Measurements from ENCODE around the gene TUFM.
"Not testable (repeated sequence)": the region's sequence is repeated elsewhere in the genome, so short reads cannot be mapped to it uniquely, and the experiment has no call there.

TUFM gene

DNA sequence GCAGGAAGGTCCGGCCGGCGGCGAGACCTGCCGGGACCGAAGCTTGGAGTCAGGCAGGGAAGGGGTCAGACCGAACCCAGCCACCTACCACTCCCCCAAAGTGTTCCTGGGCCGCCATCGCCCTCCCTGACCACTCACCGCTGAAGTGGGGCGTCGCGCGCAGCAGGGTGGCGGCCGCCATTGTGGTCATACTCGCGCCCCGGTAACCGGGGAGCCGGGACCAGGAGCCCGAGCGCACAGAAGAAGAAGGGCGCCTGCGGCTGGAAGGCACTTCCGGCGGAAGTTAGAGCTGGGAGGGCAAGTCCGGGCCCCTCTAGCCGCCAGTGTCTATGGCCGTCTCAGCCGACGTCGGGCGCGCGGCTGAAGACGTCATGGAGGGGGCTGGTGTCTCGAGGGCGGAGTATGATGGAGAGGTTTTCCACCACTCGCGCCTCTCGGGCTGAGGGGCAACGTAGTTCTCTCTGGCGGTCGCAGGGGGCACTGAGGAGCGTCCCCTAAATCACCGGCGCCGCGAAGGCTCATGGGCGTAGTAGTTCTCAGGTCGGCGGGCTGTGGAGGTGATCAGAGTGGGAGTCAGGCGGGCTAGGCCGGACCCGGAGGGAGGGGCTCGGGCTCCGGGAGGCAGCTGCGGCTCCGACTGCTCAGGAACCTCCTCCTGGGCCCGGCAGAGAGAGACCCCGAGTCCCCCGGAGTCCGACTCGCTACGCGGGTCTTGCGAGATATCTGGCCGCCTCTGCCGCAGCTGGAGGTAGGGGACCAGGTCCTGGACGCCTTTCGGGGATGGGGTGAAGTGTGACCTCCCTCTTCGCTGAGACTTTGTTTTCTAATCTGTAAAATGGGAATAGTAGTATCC lies at the start of gene TUFM:
Gene TUFM, minus strand, starts transcription at position 269 of the 853 bp plus-strand sequence. Its CDS starts 79 bp downstream, at position 190.
- DNase-seq (ENCODE audit: low read depth, low spot score), result peak; percentile 95

DNA sequence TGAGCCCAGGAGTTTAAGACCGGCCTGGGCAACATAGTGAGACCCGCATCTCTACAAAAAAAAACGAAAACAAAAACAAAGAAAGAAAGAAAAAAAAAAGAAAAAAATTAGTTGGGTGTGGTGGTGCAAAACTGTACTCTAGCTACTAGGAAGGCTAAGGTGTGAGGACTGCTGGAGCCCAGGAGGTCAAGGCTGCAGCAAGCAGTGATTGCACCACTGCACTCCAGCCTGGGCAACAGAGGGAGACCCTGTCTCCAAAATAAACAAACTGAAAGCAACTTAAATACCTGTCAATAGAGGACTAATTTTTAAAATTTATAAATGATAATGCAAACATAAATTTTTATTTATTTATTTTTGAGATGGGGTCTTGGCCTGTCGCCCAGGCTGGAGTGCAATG lies 49.5 kb upstream of the TUFM start:
- DNase-seq (ENCODE audit: low read depth, low spot score), result no peak

DNA sequence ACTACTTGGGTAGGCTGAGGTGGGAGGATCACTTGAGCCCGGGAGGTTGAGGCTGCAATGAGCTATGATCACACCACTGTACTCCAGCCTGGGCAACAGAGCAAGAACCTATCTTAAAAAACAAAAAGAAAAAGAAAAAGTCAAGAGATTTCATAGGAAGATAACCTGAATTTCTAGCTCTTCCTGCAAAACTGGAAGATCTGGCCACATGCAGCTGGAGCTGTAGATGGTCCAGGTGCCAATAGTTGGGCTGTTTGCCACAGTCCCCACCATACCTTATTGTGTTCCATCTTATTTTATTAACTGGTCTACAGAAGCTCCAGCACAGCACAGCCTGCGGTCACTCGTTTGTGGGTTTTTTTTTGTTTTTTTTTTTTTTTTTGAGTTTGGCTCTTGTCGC lies 47.1 kb upstream of the TUFM start:
- no peak for DNase-seq (ENCODE audit: low read depth, low spot score)

DNA sequence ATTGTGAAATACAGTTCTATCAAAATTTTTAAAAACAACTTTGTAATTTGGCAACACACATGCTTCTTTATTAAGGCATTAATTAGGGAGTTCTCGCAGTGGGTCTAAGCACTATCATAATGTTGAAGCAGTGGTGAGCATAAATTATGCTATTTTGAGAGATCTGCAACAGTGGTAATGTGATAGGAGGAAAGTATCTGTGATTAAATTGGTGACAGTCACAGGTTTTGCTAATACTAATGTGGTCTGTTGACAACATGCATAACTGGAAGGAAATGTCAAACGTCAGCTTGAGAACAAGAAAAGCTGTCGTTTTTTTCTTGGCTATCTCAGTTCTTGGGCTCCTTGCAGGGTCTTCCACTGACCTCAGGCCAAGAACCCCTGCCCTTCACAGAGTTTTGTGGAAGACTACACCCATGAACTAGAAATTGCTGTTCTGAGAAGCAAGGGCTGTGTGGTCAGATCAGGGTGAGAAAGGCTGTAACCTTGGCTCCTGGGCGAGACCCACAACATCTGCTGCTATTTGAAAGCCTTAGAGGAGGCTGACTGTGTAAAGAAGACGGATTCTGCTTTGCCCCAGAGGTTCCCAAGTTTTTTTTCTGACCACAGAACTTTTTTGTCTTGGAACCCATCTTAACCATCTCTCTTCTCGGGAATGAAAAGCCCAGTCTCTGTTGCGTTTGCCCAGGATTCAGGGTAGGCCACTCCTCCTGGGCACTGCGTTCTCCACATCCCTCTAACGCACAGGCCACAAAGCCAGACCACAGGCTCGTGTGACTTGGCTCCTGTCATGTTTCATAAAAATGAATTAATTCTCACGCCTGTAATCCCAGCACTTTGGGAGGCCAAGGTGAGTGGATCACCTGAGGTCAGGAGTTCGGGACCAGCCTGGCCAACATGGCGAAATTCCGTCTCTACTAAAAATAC lies 46.1 kb upstream of the TUFM start:
- no peak for DNase-seq (ENCODE audit: low read depth, low spot score)

DNA sequence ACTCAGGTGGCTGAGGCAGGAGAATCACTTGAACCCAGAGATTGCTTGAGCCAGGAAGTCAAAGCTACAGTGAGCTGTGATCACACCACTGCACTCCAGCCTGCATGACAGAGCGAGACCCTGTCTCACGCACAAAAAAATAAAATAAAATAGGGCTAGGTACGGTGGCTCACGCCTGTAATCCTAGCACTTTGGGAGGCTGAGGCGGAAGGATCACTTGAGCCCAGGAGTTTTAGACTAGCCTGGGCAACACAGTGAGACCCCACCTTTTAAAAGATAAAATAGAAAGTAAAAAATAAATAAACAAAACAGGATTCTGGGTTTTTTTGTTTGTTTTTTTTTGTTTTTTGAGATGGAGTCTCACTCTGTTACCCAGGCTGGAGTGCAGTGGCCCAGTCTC lies 44.2 kb upstream of the TUFM start:
- DNase-seq (ENCODE audit: low read depth, low spot score), result not testable (repeated sequence)

DNA sequence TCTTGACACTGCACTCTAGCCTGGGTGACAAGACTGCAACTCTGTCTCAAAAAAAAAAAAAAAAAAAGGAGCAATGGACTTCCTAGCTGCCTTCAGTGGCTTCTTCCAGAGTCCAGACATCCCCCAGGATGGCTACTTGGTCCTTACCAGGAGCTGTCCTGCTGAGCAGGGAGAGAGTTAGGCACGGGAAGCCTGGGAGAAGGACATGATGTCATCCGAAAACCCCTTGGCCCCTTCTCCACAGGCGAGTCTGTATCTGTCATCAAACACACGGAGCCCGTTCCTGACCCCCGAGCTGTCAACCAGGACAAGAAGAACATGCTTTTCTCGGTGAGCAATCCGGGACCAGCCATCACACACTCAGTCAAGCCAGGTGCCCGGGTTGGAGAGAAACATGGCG lies 40.8 kb upstream of the TUFM start:
- DNase-seq (ENCODE audit: low read depth, low spot score), result no peak

DNA sequence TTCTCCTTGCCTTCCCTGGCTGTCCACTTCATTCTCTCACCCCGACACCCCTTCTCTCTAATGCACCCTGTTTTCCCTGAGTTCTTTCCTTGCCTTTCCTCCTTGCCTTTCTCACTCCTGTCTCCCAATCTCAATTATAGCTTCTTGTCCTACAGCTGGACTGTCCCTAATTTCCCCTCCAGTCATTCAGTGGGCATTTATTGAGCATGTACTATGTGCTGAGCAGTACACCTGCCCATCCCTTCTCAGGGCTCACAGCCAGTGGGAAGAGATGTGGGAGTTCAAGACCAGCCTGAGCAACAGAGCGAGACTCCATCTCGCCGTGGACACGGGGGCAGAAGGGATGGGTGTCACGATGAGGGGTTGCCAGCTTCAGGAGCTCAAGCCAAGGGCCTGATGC lies 37.9 kb upstream of the TUFM start:
- DNase-seq (ENCODE audit: low read depth, low spot score), result no peak

DNA sequence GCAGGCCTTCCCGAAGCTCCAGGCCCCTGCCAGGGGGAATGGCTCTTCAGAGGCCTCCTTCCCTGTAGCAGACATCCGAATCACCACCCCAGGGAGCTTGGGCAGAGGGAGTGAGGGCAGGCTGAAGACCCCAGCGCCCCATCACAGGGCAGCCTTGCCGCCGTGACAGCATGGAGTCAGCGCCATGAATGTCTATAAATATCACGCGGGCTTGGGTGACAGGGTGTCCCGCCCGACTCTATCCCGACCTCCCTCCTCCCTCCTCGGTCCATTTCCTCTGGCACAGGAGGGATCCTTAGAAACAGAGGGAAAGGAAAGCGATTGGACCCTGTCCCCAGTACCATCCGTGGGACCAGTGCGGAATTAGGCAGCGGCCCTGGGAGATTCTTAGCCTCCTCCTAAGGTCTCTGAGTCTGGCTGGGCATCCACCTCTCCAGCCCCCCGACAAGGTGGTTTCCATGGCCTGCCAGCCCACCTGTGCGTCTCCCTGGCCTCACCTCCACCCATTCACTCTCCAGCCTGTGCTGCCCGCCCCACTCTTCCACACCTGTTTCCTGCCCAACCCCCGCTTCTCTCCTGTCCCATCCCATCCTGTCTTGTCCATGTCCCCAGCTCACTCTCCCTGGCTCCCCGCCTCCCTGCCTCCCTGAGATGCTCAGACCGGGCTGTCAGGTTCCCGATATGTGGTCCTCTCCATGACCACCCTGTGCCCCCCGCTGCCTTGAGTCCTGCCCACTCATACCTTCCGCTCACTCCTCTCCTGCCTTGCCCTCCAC lies 37.3 kb upstream of the TUFM start:
- no peak for DNase-seq (ENCODE audit: low read depth, low spot score)

DNA sequence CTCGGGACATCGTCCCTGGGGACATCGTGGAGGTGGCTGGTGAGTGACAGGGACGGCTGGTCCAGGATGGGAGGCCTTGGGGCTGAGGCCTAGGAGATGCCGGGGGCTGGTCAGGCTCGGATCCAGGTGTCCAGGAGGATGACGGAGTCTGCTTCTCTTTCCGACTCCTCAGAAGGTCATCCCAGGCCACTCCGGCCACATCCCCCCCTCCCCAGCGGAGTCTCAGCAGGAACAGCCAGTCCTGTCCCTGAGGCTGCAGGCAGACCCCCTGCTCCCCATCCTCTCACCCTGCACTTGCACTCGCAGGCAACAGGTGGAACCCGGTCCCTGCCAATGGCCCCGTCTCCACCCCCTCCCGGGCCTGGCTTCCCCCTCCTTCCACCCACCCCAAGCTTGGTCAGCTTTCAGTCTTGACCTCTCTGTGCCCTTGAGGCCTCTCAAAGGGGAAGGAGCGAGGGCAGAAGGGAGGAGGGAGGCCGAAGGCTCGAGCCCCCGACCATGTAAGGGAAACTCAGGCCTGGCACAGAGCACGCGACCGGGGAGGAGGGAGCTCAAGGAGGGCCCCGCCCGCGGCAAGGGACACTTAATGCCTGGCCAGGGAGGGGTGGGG lies 36.5 kb upstream of the TUFM start:
- DNase-seq (ENCODE audit: low read depth, low spot score), result no peak

DNA sequence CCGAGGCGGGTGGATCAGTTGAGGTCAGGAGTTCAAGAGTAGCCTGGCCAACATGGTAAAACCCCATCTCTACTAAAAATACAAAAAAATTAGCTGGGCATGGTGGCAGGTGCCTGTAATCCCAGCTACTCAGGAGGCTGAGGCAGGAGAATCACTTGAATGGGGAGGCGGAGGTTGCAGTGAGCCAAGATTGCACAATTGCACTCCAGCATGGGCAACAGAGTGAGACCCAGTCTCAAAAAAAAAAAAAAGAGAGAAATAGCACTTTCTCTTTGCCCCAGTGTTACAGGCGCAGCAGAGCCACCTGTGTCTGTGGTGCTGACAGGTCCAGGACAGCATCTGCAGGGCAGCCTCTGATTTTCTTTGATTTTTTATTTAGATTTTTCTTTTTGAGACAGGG lies 35.4 kb upstream of the TUFM start:
- not testable (repeated sequence) for DNase-seq (ENCODE audit: low read depth, low spot score)

DNA sequence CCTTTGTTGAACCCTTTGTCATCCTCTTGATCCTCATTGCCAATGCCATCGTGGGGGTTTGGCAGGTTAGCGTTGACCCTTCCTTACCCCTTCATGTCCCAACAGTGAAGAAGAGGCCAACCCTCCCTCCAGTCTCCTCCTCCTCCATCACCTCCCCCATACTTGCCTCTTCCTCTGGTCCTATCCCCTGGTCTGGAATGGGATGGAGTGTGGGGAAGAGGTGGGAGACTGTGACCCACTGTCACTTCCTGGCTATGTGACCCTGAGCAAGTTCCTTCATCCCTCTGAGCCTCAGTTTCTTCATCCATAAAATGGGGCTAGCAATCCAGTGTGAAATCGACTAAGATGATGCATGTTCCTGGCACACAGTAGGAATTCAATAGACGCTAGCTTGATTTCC lies 34.8 kb upstream of the TUFM start:
- no peak for DNase-seq (ENCODE audit: low read depth, low spot score)

DNA sequence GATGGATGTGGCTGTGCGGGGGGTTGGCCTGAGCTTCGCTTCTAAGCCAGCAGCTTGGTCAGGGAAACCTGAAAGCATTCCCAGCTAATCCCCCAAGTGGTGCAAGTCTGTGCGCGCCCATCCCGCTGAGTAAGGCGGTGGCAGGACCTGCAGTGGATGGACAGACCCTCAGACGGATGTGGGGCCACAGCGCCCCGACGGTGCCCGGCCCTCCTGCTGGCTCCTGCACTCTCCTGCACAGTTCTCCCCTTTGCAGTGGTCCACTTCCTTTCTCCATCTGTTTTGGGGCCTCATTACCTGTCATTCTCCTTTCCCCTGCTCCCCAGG lies 34.4 kb upstream of the TUFM start:
- DNase-seq (ENCODE audit: low read depth, low spot score), result no peak

DNA sequence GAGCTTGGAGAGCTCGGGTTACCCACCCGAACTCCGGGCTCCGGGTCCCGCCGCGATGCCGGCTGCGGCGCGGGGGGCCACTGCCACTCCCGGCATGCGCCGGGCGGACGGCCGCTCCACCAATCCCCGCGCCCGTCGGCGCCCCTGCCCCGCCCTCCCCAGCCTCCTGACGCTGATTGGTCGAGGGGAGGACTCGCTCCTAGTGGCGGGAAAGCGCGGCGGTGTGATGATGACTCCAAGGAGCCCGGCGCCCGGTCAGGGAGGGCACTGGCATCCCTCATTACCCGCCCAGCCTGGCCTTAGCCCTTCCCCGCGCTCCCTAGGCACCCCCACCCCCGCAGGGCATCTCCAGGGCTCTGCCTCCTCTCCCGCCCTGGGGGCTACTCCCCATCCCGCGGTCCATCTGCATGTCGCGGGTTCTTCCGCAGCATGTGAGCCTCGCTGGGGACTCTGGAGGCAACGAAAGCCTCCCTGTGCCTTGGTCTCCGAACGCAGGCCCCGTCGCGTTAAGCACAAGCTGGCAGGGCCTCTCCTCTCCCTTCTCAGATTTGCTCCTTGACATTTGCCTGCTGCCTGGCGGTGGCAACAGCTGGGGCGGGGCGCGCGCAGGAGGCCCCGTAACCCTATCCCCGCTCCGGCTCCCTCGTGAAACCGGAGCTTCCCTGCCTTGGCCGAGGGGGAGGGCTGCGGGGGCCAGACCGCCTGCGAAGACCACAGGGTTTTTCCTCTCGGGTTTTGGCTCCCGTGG lies 33.9 kb upstream of the TUFM start:
- peak; percentile 83 for DNase-seq (ENCODE audit: low read depth, low spot score)

DNA sequence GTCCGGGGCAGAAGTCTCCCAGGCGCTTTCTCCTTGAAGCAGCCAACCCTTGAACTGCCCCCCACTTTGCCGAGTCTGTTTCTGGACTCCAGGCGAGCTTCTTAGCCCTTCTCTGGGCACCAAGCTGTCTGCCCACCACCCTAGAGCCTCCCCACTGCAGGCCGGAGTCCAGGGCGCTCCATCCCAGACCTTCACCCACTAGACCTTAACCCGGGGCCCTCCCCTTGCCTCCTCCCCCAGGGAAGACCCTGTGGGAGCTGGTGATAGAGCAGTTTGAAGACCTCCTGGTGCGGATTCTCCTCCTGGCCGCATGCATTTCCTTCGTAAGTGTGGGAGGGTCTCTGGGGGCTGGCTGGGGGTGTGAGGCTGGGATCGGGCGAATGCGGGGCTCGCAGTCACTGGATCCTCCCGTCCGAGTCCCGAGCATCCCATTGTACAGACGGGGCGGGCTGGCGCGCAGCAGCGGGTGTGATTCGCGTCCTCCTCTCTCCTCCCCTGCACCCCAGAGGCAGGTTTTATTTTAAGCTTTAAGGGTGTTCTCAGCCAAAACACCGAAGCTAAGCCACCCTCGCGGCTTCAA lies 33.2 kb upstream of the TUFM start:
- DNase-seq (ENCODE audit: low read depth, low spot score), result no peak

DNA sequence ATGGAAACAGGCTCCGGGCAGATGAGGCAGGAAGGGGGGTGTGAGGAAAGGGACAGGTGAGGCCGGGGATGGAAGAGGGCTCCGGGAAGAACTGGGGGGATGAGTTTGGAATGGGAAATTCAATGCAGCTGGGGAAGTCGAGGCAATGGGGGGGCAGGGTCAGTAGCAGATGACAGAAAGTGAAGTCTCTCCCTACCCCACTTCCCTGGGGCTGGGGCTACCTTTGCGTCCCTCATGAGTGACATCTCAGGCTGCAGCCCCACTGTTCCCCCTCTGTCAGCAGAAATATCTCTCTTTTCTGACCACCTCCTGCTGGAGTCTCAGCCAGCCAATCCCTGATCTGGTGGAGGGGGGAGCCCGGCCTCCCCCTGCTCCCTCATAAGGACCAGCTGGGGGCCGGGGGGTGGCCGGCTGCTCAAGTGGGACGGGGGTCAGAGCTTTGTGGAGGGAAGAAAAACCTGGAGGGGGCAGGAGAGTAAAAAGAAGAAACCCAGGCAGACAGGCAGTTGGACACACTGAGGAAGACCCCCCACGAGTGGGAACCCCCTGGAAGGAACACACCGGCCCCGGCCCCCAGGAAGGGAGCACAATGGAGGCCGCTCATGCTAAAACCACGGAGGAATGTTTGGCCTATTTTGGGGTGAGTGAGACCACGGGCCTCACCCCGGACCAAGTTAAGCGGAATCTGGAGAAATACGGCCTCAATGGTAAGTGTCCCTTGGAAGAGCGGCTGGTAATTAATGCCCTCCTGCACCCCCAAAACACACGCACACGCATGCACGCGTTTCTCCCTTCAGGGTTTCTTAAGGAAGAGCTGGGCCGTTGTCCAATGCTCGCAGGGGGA lies 32.2 kb upstream of the TUFM start, which contains the start of gene ATP2A1:
Gene ATP2A1, plus strand, starts transcription at position 406 of the 844 bp plus-strand sequence. Its CDS starts 184 bp downstream, at position 590.
- DNase-seq (ENCODE audit: low read depth, low spot score), result no peak

DNA sequence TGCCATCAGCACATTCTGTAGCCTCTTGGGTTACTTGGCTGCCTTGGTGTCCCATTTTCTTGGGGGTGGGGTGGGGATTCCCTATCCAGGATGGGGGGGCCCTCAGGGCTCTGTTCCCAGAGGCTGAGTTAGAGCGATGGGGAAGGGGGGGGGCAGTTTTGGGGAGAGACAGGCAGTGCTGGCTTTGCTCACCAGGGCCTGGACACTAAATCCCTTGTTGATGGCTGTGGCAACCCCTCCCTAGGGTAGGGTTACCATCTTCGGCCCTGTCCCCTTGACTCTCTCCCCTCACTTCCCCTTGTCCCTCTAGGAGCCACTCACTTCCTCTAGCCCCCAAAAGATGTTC lies 31.5 kb upstream of the TUFM start:
- DNase-seq (ENCODE audit: low read depth, low spot score), result no peak

DNA sequence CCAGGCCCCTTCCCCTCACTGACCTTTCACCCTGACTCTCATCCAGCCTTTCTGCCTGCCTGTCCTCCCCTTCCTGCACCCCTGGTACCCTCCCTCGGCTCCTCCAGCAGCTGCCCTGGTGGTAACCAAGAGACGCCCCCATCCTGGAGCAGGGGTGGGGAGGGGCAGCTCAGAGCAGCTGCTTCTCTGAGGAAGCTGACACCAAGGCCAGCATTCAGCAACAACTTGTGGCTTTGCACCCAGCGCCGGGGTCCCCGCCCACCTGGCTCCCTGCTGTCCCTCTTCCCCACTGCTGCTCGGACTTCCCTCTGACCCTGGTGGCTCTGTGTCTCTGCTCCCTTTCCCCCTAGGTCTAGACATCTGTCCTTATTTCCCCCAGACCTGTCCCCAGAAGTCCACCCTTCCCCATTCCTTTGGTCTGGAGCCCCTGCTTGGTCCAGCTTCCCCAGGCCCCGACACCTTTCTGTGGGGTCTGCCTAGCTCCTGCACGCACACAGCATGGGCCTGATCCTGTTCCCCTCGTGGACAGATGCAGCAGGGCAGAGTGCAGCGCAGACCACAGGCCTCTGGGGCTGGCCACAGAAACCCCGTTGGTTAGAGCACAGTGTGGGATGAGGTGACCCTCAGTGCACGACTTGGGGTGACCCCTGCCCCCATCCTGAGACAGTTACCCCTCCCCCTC lies 31.0 kb upstream of the TUFM start:
- no peak for DNase-seq (ENCODE audit: low read depth, low spot score)

DNA sequence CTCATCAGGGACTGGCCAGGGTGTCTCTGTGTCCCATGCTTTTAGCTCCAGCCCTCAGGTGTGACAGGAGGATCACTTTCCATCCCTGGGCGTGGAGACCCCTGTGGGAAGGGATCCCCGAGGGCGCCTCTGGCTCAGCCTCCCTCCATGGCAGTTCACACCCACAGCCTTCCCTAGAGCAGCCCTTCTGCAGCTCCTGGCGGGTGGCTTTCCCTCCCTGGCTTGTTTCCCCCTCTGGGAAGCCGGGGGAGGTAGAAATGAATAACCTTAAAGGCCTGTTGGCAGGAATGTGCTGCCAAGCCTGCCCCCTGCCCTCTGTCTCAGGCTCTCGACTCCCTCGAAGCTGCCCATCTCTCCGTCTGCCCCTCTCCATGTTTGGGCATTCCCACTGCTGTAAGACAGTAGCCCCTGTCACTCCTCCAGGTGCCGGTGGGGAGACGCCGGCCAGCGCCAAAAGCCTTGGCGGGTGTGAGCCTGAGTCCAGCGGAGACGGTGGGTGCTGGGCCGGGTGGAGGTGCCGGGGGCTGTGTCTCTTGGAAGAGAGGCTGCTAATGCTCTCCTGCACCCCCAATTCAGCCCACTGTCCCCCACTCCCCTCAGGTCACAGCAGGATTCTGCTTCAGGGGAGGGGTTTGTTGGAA lies 30.0 kb upstream of the TUFM start:
- no peak for DNase-seq (ENCODE audit: low read depth, low spot score)
